ENCODE results near the gene ACVR1B. TPM values are rescaled to one million over a fixed set of nuclear protein-coding genes. Genes with fewer than 3 reads are reported as not detected.

The ACVR1B gene
- 34.9 TPM for total RNA-seq
- long read RNA-seq, full-length matches to known transcripts = 3 of 25 reads
- long read RNA-seq, partial matches to known transcripts = 9 of 25 reads
- long read RNA-seq, other reads (novel, unspliced or antisense) = 13 of 25 reads

GRCh38 chr12:51951199-51951842 is at the start of gene ACVR1B:
TSS of gene ACVR1B (plus strand) at chr12:51951699. CDS start at chr12:51951744, 45 bp downstream.
- no peak for TF ChIP-seq CTCF (IDR thresholded peaks at IDR 0.05)
- Histone ChIP-seq H3K4me3 (peak within 1 kb of the TSS; percentile 96), H3K4me1 (peaks cover 44% of the 10 kb centered on the region), H3K27ac (peak within 1 kb of the TSS; percentile 93), H3K27me3 (ENCODE audit: low read depth) (no peaks in the 10 kb centered on the region), H3K9me3 (no peaks in the 10 kb centered on the region), H3K36me3 (no peaks in the 10 kb centered on the region)
- ATAC-seq = peak; percentile 91 to 96
- DNase-seq = peak; percentile 96
- intact Hi-C loops (cut with DNase I) = no loop called here

GRCh38 chr12:51901881-51902280 is 49.6 kb upstream of the ACVR1B start:
- Histone ChIP-seq H3K36me3 (no peaks in the 10 kb centered on the region), H3K27ac (no peak overlapping the region), H3K9me3 (no peaks in the 10 kb centered on the region), H3K4me1 (peaks cover 46% of the 10 kb centered on the region), H3K4me3 (no peak overlapping the region), H3K27me3 (ENCODE audit: low read depth) (peaks cover 5% of the 10 kb centered on the region)
- TF ChIP-seq CTCF (IDR thresholded peaks at IDR 0.05) = no peak
- ATAC-seq = no peak
- no peak for DNase-seq
- intact Hi-C loops (cut with DNase I) = no loop called here

GRCh38 chr12:51904951-51905470 is 46.5 kb upstream of the ACVR1B start:
- DNase-seq = no peak
- H3K36me3 ChIP-seq = no peaks in the 10 kb centered on the region
- H3K9me3 ChIP-seq = no peaks in the 10 kb centered on the region
- TF ChIP-seq CTCF (IDR thresholded peaks at IDR 0.05) = no peak
- H3K4me1 ChIP-seq = peaks cover 51% of the 10 kb centered on the region
- H3K27me3 ChIP-seq (ENCODE audit: low read depth) = peaks cover 19% of the 10 kb centered on the region
- H3K27ac ChIP-seq = peak overlapping the region; percentile 92
- peak; percentile 51 to 53 for ATAC-seq
- intact Hi-C loops (cut with DNase I) = no loop called here
- peak overlapping the region; percentile 5 for H3K4me3 ChIP-seq

GRCh38 chr12:51905471-51906429 is 45.7 kb upstream of the ACVR1B start:
- ATAC-seq (peak; percentile 72 to 79), DNase-seq (peak; percentile 81)
- intact Hi-C loops (cut with DNase I) = no loop called here
- Histone ChIP-seq H3K4me1 (peaks cover 58% of the 10 kb centered on the region), H3K36me3 (no peaks in the 10 kb centered on the region), H3K9me3 (no peaks in the 10 kb centered on the region), H3K27ac (peak overlapping the region; percentile 92), H3K27me3 (ENCODE audit: low read depth) (peaks cover 19% of the 10 kb centered on the region), H3K4me3 (peak overlapping the region; percentile 65)
- TF ChIP-seq CTCF (IDR thresholded peaks at IDR 0.05) = no peak

GRCh38 chr12:51906430-51907082 is 44.9 kb upstream of the ACVR1B start:
- peaks cover 66% of the 10 kb centered on the region for H3K4me1 ChIP-seq
- ATAC-seq = peak; percentile 20
- H3K9me3 ChIP-seq = no peaks in the 10 kb centered on the region
- peak overlapping the region; percentile 65 for H3K4me3 ChIP-seq
- no peak for TF ChIP-seq CTCF (IDR thresholded peaks at IDR 0.05)
- no peaks in the 10 kb centered on the region for H3K36me3 ChIP-seq
- peak overlapping the region; percentile 92 for H3K27ac ChIP-seq
- intact Hi-C loops (cut with DNase I) = no loop called here
- DNase-seq = peak; percentile 39
- H3K27me3 ChIP-seq (ENCODE audit: low read depth) = peaks cover 19% of the 10 kb centered on the region
